Breast epithelium (tissue), 3 donors: ENCODE results near the gene TEX2.

ENCODE experiments used
- CTCF ChIP-seq, 3 donors: fragments of 450-650 bp; IDR thresholded peaks; one replicate each; pipeline ENCODE4 v1.5.1; 2016 to 2017; ENCODE audit warnings: antibody characterized with exemption in 3 of 3, mild to moderate bottlenecking in 3 of 3, moderate library complexity in 3 of 3
- POLR2A ChIP-seq: fragments of 450-650 bp; IDR thresholded peaks from one replicate; pipeline ENCODE4 v1.6.1; 2016; ENCODE audit warnings: antibody characterized with exemption, mild to moderate bottlenecking, moderate library complexity
- POLR2AphosphoS5 ChIP-seq, 3 donors: sonication (generic); formaldehyde crosslinking; IDR thresholded peaks; one replicate each; pipeline ENCODE4 v1.6.1; 2017; ENCODE audit warnings: antibody characterized with exemption in 3 of 3

- TF ChIP-seq POLR2A (no peak), POLR2AphosphoS5 (IDR thresholded peaks at IDR 0.05) (no peak), CTCF (IDR thresholded peaks at IDR 0.05) (no peak)
Measured at GRCh38 chr17:64158831-64159590, 104.0 kb downstream of the TEX2 start.
